Activated naive CD8-positive, alpha-beta T cell treated with anti-CD3 and anti-CD28 coated beads, Interleukin-2, amount 10 ng/mL, durations not matched to agents 7 days and 5 days (primary cell): ENCODE data around the gene PEX6. TPM values are rescaled to one million over a fixed set of nuclear protein-coding genes. Genes with fewer than 3 reads are reported as not detected.

Source experiments
- total RNA-seq, 2 experiments: library from RNA; stranded (reverse); gene quantifications; one replicate each; pipeline ENCODE4 v1.2.3, GENCODE V29; 2021

The PEX6 gene
- total RNA-seq, 2 experiments from 2014 or later, result 27.1 to 27.6 TPM

Other genes starting within 250 kb of the PEX6 start
- gene TBCC, start 233.1 kb downstream of the PEX6 start, total RNA-seq, result 10 to 100 TPM; 48.6 to 50.4 TPM
- gene BICRAL, start 197.1 kb downstream of the PEX6 start, total RNA-seq, result 10 to 100 TPM; 28.3 to 29.6 TPM
- 10 to 100 TPM; 77.6 to 79.3 TPM for gene RPL7L1, start 99.6 kb downstream of the PEX6 start, total RNA-seq
- gene PTCRA, start 63.1 kb downstream of the PEX6 start, total RNA-seq, result not detected
- 10 to 100 TPM; 90.8 to 91.4 TPM for gene CNPY3, start 49.7 kb downstream of the PEX6 start, total RNA-seq
- 1 to 10 TPM; 1.0 to 1.2 TPM for gene GNMT, start 18.4 kb downstream of the PEX6 start, total RNA-seq
- gene PPP2R5D, start 5.4 kb upstream of the PEX6 start, total RNA-seq, result 10 to 100 TPM; 54.7 to 58.8 TPM
- 10 to 100 TPM; 61.2 to 70.1 TPM for gene MEA1, start 34.8 kb upstream of the PEX6 start, total RNA-seq
- 10 to 100 TPM; 69.4 to 69.9 TPM for gene KLHDC3, start 35.1 kb upstream of the PEX6 start, total RNA-seq
- gene RRP36, start 42.4 kb upstream of the PEX6 start, total RNA-seq, result 10 to 100 TPM; 63.8 to 65.6 TPM
- 10 to 100 TPM; 10.2 to 12.7 TPM for gene CUL7, start 74.7 kb upstream of the PEX6 start, total RNA-seq
- gene MRPL2, start 80.3 kb upstream of the PEX6 start, total RNA-seq, result 10 to 100 TPM; 50.1 to 65.2 TPM
- gene KLC4, start 80.5 kb upstream of the PEX6 start, total RNA-seq, result 10 to 100 TPM; 25.2 to 33.8 TPM
- gene PTK7, start 97.1 kb upstream of the PEX6 start, total RNA-seq, result 1 to 10 TPM; 1.4 to 1.9 TPM
- 10 to 100 TPM; 34.4 to 36.0 TPM for gene SRF, start 192.1 kb upstream of the PEX6 start, total RNA-seq
- 10 to 100 TPM; 75.1 to 80.8 TPM for gene CUL9, start 203.0 kb upstream of the PEX6 start, total RNA-seq